22Rv1 (cell line): Measurements from ENCODE around the gene CHERP.

Experiments used
- CTCF ChIP-seq: fragments of 450-650 bp; IDR thresholded peaks from 2 replicates; pipeline ENCODE4 v1.5.1; 2017; ENCODE audit warnings: mild to moderate bottlenecking
- ZFX ChIP-seq: fragments of 450-650 bp; IDR thresholded peaks from 2 replicates; pipeline ENCODE4 v1.6.1; 2017; ENCODE audit warnings: antibody characterized with exemption, borderline replicate concordance

DNA sequence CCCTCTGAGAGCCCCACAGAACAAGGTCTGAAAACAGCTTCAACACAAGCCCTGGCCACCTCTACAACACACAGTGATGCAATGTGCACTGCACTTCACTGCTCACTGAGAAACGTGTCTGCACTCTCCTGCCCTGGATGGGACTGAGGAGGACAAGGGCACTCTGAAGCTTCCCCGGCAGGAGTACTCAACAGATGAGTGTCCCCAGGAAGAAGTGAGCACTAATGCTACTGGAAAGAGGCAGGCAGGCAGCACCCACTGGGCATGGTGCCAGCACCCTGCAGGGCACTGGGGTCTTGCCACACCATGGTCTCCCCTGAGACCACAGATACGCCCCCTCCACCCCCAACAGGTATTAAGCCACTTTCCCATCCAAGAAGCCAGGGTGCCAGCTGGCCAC is 47.7 kb upstream of the CHERP start:
- TF ChIP-seq CTCF: no peak
- no peak for TF ChIP-seq ZFX
